K562 (cell line): Measurements from ENCODE around the gene PRDX2. TPM values are rescaled to one million over a fixed set of nuclear protein-coding genes. Genes with fewer than 3 reads are reported as not detected.

ENCODE experiments used
- FOXJ2 ChIP-seq: fragments of 200-800 bp; sonication (Bioruptor generic); IDR thresholded peaks from 2 replicates; pipeline ENCODE4 v1.6.1; 2016; ENCODE audit warnings: missing genetic modification characterization, missing compliant biosample characterization
- PCBP2 ChIP-seq: fragments of 200-400 bp; formaldehyde crosslinking; IDR thresholded peaks from 2 replicates; pipeline ENCODE4 v1.6.1; 2018; ENCODE audit warnings: low read length, low read depth, mild to moderate bottlenecking, moderate library complexity; ENCODE audit not compliant: poor library complexity, severe bottlenecking
- PHF20 ChIP-seq: fragments of 450-650 bp; IDR thresholded peaks from 2 replicates; pipeline ENCODE4 v1.6.1; 2018; ENCODE audit not compliant: partially characterized antibody
- RBFOX2 ChIP-seq: fragments of 200-400 bp; formaldehyde crosslinking; IDR thresholded peaks from 2 replicates; pipeline ENCODE4 v1.6.1; 2017; ENCODE audit warnings: low read depth, mild to moderate bottlenecking, low read length, moderate library complexity
- SAFB2 ChIP-seq: fragments of 200-400 bp; formaldehyde crosslinking; IDR thresholded peaks from 2 replicates; pipeline ENCODE4 v1.6.1; 2018; ENCODE audit warnings: borderline replicate concordance, low read length, low read depth, moderate library complexity; ENCODE audit not compliant: severe bottlenecking
- ZNF431 ChIP-seq: sonication (generic); formaldehyde crosslinking; IDR thresholded peaks from 2 replicates; pipeline ENCODE4 v1.8.0; 2022; ENCODE audit warnings: mild to moderate bottlenecking, missing genetic modification reagents
- polyA plus RNA-seq, 8 experiments: library from polyadenylated mRNA; depleted of rRNA in 4 of 8; stranded (reverse) in 5 of 8; unstranded in 3 of 8; fragments of >200 nt; fragmentation: Nextera tagmentation in 2 of 8; fragmentation: Illumina TruSeq in 1 of 8; extraction: Ambion mirVana in 2 of 8; extraction: Trizol in 1 of 8; gene quantifications; 2 replicates each; pipeline versions ENCODE4 v1.2.1 to v1.2.3, GENCODE V29; 2011 to 2014; ENCODE audit warnings: inconsistent platforms in 1 of 8, missing spikeins in 1 of 8
- total RNA-seq, 7 experiments: library from RNA; depleted of rRNA in 6 of 7; stranded (reverse); fragments of >200 nt in 6 of 7; fragmentation: Illumina TruSeq in 2 of 7; extraction: Trizol in 2 of 7; gene quantifications; 2 replicates each; pipeline versions ENCODE4 v1.2.1 to v1.2.3, GENCODE V29; 2011 to 2021; ENCODE audit warnings: low replicate concordance in 1 of 7
- TF ChIP-seq, protein P1 (sequence below): sonication (generic); formaldehyde crosslinking; IDR thresholded peaks from 2 replicates; pipeline ENCODE4 v1.4.0; 2020; ENCODE audit warnings: mild to moderate bottlenecking, missing genetic modification reagents
- TF ChIP-seq, protein P2 (sequence below), 3 experiments: IDR thresholded peaks in 2 of 3; conservative IDR thresholded peaks in 1 of 3; 2 replicates each; pipeline ENCODE4 v1.5.1; 2011 to 2012; ENCODE audit warnings: low read length in 3 of 3, mild to moderate bottlenecking in 3 of 3, control low read depth in 2 of 3, improper control_type of control experiment in 1 of 3, inconsistent platforms in 1 of 3, low read depth in 1 of 3, mixed read lengths in 1 of 3, moderate library complexity in 1 of 3; ENCODE audit not compliant: insufficient read depth in 2 of 3
- TF ChIP-seq, protein P3 (sequence below): sonication (generic); formaldehyde crosslinking; IDR thresholded peaks from 2 replicates; pipeline ENCODE4 v1.8.0; 2023; ENCODE audit warnings: mild to moderate bottlenecking, missing genetic modification reagents
- TF ChIP-seq, protein P4 (sequence below): fragments of 250-450 bp; sonication (Bioruptor Pico); IDR thresholded peaks from 2 replicates; pipeline ENCODE4 v1.4.0; 2020

Gene PRDX2
- total and polyA plus RNA-seq, 9 of the 15 experiments (the other 6 are each of a cell fraction or from before 2014, with no cell fraction given), result 206 to 1,183 (median 415) TPM

DNA sequence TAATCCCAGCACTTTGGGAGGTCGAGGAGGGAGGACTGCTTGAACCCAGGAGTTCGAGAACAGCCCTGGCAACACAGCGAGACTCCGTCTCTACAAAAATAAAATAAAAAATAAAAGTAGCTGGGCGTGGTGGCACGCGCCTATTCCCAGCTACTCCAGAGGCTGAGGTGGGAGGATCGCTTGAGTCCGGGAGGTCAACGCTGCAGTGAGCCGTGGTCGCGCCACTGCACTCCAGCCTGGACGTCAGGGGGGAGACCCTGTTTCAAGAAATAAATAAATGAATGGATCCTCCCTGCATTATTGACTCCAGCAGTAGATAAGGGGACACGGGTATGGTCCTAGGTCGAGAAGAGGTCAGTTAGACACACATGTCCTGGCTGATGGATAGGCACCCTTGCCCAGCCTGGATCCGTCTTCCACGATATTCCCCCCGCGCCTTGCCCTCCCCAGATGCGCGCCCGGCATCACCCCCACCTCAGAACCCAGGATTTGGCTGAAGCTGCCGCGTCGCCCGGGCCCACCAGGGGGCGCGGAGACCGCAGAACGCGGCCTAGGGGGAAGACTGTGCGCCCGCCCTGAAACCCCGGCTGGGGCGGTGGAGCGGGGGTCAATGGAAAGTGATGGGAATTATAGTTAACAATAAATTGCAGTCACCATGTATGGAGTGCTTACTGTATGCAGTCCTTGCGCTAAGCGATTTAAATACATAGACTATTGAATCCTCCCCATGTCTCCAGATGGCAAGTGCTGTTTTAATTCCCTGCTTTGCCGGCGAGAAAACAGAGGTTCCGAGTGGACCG is 24.2 kb downstream of the PRDX2 start (continued):
- TF ChIP-seq, protein P1, sequence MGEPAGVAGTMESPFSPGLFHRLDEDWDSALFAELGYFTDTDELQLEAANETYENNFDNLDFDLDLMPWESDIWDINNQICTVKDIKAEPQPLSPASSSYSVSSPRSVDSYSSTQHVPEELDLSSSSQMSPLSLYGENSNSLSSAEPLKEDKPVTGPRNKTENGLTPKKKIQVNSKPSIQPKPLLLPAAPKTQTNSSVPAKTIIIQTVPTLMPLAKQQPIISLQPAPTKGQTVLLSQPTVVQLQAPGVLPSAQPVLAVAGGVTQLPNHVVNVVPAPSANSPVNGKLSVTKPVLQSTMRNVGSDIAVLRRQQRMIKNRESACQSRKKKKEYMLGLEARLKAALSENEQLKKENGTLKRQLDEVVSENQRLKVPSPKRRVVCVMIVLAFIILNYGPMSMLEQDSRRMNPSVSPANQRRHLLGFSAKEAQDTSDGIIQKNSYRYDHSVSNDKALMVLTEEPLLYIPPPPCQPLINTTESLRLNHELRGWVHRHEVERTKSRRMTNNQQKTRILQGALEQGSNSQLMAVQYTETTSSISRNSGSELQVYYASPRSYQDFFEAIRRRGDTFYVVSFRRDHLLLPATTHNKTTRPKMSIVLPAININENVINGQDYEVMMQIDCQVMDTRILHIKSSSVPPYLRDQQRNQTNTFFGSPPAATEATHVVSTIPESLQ, result no peak
- TF ChIP-seq FOXJ2, result no peak
- no peak for TF ChIP-seq PCBP2
- TF ChIP-seq, protein P2, sequence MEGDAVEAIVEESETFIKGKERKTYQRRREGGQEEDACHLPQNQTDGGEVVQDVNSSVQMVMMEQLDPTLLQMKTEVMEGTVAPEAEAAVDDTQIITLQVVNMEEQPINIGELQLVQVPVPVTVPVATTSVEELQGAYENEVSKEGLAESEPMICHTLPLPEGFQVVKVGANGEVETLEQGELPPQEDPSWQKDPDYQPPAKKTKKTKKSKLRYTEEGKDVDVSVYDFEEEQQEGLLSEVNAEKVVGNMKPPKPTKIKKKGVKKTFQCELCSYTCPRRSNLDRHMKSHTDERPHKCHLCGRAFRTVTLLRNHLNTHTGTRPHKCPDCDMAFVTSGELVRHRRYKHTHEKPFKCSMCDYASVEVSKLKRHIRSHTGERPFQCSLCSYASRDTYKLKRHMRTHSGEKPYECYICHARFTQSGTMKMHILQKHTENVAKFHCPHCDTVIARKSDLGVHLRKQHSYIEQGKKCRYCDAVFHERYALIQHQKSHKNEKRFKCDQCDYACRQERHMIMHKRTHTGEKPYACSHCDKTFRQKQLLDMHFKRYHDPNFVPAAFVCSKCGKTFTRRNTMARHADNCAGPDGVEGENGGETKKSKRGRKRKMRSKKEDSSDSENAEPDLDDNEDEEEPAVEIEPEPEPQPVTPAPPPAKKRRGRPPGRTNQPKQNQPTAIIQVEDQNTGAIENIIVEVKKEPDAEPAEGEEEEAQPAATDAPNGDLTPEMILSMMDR (IDR thresholded peaks at IDR 0.05 in 2 of 3, conservative IDR thresholded peaks at IDR 0.05 in 1 of 3; ENCODE audit: insufficient read depth in 2 of 3, low read depth in 1 of 3, low read length in 3 of 3), result peak; percentile 90 to 96 (median 93)
- TF ChIP-seq, protein P3, sequence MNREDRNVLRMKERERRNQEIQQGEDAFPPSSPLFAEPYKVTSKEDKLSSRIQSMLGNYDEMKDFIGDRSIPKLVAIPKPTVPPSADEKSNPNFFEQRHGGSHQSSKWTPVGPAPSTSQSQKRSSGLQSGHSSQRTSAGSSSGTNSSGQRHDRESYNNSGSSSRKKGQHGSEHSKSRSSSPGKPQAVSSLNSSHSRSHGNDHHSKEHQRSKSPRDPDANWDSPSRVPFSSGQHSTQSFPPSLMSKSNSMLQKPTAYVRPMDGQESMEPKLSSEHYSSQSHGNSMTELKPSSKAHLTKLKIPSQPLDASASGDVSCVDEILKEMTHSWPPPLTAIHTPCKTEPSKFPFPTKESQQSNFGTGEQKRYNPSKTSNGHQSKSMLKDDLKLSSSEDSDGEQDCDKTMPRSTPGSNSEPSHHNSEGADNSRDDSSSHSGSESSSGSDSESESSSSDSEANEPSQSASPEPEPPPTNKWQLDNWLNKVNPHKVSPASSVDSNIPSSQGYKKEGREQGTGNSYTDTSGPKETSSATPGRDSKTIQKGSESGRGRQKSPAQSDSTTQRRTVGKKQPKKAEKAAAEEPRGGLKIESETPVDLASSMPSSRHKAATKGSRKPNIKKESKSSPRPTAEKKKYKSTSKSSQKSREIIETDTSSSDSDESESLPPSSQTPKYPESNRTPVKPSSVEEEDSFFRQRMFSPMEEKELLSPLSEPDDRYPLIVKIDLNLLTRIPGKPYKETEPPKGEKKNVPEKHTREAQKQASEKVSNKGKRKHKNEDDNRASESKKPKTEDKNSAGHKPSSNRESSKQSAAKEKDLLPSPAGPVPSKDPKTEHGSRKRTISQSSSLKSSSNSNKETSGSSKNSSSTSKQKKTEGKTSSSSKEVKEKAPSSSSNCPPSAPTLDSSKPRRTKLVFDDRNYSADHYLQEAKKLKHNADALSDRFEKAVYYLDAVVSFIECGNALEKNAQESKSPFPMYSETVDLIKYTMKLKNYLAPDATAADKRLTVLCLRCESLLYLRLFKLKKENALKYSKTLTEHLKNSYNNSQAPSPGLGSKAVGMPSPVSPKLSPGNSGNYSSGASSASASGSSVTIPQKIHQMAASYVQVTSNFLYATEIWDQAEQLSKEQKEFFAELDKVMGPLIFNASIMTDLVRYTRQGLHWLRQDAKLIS (CRISPR knock-in tag), result no peak
- no peak; the same call in 1 of the 2 replicates for TF ChIP-seq RBFOX2
- no peak for TF ChIP-seq ZNF431 (CRISPR knock-in tag)
- TF ChIP-seq, protein P4, sequence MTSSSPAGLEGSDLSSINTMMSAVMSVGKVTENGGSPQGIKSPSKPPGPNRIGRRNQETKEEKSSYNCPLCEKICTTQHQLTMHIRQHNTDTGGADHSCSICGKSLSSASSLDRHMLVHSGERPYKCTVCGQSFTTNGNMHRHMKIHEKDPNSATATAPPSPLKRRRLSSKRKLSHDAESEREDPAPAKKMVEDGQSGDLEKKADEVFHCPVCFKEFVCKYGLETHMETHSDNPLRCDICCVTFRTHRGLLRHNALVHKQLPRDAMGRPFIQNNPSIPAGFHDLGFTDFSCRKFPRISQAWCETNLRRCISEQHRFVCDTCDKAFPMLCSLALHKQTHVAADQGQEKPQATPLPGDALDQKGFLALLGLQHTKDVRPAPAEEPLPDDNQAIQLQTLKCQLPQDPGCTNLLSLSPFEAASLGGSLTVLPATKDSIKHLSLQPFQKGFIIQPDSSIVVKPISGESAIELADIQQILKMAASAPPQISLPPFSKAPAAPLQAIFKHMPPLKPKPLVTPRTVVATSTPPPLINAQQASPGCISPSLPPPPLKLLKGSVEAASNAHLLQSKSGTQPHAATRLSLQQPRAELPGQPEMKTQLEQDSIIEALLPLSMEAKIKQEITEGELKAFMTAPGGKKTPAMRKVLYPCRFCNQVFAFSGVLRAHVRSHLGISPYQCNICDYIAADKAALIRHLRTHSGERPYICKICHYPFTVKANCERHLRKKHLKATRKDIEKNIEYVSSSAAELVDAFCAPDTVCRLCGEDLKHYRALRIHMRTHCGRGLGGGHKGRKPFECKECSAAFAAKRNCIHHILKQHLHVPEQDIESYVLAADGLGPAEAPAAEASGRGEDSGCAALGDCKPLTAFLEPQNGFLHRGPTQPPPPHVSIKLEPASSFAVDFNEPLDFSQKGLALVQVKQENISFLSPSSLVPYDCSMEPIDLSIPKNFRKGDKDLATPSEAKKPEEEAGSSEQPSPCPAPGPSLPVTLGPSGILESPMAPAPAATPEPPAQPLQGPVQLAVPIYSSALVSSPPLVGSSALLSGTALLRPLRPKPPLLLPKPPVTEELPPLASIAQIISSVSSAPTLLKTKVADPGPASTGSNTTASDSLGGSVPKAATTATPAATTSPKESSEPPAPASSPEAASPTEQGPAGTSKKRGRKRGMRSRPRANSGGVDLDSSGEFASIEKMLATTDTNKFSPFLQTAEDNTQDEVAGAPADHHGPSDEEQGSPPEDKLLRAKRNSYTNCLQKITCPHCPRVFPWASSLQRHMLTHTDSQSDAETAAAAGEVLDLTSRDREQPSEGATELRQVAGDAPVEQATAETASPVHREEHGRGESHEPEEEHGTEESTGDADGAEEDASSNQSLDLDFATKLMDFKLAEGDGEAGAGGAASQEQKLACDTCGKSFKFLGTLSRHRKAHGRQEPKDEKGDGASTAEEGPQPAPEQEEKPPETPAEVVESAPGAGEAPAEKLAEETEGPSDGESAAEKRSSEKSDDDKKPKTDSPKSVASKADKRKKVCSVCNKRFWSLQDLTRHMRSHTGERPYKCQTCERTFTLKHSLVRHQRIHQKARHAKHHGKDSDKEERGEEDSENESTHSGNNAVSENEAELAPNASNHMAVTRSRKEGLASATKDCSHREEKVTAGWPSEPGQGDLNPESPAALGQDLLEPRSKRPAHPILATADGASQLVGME (CRISPR knock-in tag), result no peak
- TF ChIP-seq SAFB2, result no peak
- TF ChIP-seq PHF20, result peak; percentile 14
